ENCODE results near the gene RANBP3L.
"Not testable (repeated sequence)": the region's sequence is repeated elsewhere in the genome, so short reads cannot be mapped to it uniquely, and the experiment has no call there.

The RANBP3L gene, protein sequence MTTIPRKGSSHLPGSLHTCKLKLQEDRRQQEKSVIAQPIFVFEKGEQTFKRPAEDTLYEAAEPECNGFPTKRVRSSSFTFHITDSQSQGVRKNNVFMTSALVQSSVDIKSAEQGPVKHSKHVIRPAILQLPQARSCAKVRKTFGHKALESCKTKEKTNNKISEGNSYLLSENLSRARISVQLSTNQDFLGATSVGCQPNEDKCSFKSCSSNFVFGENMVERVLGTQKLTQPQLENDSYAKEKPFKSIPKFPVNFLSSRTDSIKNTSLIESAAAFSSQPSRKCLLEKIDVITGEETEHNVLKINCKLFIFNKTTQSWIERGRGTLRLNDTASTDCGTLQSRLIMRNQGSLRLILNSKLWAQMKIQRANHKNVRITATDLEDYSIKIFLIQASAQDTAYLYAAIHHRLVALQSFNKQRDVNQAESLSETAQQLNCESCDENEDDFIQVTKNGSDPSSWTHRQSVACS

DNA sequence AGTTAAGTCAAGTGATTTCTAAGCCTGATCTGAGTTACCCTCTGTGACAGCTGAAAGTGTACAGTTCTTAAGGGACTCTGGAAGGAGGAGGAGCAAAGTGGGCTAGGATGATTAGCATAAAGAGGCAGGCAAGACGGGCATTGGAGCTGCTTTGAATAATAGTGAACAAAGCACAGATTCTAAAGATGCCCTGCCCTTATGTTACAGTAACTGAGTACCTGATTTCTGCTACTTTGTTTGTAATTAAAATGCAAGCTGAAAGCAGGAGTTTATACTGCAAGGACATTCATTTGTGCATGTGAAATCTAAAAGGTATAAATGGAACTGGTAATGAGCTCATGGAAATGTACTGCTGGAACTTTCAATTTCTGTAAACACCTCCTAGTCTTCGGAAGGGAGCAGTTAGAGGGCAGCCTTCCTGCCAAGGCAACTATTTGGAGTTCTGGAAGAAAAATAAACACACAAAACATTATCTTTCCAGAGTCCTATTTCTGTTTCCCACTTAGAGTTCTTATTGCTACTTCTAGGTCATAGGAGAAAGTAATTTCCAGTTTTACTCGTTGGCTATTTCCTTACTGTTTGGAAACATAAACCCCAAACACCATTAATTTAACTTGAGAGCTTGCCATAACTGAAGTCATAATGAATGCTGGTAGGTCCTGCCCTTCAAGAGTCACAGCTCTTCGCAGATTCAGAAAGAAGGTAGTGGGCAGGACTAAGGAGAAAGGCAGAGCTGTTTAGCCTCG, at the start of gene RANBP3L:
Gene RANBP3L (minus strand): TSS at position 45 of the 746 bp plus-strand sequence. CDS start 486 bp downstream, outside the sequence.
- DNase-seq (ENCODE audit: low spot score): peak; percentile 20

DNA sequence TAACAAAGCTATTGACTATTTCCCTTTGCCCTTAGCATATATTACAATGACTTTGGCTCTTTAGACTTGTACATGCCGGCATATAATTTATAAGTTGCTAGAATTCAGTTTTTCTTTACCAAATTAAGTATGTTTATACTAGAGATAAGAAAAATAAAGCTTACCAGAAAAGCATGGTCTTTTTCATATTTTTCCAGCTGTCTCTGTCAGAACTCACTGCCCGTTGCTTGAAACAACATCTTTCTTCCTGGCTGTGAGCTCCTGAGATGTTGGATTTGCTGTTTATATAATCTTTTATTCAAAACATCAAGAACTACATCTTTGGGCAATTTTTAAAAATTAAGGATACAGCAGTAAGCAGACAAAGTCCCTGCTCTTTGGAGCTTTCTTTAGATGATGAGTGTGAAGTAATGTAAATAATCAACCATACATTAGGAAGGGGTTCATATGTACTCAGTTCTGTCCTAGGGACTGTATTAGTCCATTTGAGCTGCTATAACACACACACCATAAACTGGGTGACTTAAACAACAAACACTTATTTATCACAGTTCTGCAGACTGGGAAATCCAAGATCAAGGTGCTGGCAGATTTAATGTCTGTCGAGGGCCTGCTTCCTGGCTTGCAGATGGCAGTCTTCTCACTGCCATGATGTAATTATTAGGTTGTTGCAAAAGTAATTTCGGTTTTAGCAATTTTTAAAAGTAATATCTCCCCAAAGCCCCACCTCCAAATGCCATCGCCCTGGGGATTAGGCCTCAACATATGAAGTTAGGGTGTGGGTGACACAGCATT, 45.4 kb upstream of the RANBP3L start:
- DNase-seq (ENCODE audit: low spot score): no peak

DNA sequence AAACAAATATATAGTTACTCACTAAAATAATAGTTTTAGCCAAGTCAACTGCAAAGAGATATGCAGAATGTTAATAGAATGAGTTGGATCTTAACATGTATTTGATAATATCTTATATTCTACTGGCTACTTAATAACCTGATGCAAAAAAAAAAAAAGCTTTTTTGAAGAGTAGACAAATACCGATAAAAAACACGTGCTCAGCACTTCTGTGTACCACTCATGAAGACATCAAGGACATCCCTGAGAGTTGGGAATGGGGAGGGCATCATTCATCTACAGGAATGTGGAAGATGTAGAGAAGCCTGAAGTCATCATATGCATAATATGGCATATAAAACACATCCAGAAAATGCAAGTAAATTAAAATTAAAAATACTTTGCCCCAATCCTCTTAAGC, 43.2 kb upstream of the RANBP3L start:
- no peak for DNase-seq (ENCODE audit: low spot score)

DNA sequence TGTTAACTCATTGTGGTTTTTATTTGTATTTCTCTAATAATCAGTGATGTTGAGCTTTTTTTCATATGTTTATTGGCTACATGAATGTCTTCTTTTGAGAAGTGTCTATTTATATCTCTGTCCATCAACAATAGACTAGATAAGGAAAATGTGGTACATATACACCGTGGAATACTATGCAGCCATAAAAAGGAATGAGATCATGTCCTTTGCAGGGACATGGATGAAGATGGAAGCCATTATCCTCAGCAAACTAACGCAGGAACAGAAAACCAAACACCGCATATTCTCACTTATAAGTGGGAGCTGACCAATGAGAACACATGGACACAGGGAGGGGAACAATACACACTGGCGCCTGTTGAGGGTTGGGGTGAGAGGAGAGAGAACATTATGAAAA, 40.0 kb upstream of the RANBP3L start:
- not testable (repeated sequence) for DNase-seq (ENCODE audit: low spot score)

DNA sequence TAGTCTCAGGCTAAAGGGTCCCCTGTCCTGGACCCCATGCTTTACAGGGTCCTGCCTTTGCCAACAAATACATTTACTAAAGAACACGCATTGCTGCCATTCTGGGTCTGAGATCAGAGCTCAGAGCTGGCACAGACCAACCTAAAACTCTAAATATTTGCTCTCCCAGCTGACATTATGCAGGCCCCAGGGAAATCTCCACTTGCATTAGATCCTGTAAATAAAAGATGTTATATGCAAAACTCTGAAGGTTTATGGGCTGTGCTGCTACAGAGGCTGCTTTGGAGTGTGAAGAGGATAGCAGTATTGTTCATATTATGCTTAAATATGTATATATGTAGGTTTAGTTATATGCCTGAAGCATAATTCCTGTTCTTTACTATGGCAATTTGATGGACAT, 35.9 kb upstream of the RANBP3L start:
- DNase-seq (ENCODE audit: low spot score): no peak

DNA sequence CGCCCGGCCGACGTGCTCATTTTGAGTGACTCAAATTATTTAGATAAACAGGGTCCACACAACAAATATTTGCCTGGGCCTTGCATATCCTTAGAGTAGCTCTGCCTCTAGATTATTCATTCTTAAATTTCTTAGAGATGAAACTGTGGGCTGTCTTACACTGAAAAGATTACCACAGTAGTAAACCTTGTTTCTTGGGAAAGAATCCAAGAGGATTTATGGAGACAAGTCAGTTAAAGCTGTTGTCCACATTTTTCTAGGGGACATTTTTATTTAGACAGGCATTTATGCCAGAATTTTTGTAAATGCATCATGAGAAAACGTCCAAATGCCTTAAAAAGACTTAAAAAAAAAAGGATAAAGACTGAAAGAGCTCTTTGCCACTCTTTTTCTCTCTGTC, 32.6 kb upstream of the RANBP3L start:
- no peak for DNase-seq (ENCODE audit: low spot score)

DNA sequence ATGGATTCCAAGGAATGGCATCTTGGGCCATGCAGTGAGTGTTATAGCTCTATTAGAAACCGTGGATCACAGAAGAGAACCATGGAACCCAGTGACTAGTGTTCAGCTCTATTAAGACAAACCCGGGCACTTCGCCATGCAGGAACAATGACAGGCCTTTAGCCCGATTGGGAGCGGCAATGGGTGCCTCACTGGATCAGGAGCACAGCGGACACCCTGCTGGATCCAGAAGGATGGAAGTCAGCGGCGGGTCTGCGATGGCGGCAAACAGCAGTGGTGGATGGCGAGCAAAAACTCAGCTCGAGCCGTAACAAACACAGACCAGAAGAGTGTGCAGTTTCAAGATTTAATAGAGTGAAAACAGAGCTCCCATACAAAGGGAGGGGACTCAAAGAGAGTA, 31.0 kb upstream of the RANBP3L start:
- DNase-seq (ENCODE audit: low spot score): not testable (repeated sequence)

DNA sequence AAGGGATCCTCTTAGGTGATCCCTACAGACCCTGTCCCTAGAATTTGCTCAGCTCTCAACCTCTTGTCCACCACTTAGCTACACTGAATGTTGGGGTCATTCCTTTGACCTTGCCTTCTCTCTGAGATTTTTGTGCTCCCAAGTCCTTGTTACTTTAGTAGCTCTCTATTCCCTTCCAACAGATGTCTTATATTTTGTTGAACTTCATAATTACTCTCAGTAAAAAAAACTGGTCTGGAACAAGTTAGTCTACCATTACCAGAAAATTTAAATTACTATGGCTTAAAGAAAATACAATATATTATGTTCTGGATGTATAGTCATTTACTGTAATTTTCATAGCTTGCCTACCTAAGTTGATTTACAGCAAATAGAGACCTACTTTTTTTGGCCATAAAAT, 23.5 kb upstream of the RANBP3L start:
- no peak for DNase-seq (ENCODE audit: low spot score)

DNA sequence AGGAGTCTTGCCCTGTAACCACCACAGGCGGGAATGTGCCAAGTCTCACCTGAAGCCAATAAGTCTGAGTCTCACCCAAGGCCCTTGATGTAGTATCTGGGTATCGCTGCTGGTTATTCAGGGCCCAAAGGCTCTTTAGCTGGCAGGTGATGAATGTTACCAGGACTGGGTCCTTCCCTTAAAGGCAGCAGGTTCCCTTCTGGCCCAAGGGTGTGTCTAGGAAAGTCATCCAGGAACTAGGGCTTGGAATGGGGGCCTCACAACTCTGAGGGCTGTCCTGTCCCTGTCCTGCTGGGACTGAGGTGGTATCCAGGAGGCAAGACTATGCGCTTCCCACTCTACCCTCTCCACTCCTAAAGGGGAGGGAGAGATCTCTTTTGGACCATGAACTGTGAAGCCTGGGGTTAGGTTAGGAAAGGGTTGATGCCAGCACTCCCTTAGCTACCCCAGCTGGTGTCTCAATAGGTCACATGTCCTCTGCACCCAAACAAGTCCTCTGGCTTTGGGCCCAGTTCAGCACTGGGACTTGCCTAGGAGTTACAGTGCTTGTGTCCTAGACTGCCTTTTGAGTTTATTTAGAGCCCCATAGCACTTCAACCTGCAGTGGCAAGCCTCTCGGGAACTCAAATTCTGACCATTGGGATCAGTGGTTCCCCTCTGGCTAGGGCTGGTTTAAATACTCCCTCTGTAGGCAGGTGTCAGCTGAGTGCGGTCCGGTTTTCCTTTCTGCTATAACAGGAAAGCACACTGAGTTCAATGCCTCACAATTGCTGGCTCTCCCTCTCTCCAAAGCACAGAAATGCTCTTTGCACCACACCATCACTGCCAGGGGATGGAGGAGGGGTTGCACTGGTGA, 22.5 kb upstream of the RANBP3L start:
- no peak for DNase-seq (ENCODE audit: low spot score)

DNA sequence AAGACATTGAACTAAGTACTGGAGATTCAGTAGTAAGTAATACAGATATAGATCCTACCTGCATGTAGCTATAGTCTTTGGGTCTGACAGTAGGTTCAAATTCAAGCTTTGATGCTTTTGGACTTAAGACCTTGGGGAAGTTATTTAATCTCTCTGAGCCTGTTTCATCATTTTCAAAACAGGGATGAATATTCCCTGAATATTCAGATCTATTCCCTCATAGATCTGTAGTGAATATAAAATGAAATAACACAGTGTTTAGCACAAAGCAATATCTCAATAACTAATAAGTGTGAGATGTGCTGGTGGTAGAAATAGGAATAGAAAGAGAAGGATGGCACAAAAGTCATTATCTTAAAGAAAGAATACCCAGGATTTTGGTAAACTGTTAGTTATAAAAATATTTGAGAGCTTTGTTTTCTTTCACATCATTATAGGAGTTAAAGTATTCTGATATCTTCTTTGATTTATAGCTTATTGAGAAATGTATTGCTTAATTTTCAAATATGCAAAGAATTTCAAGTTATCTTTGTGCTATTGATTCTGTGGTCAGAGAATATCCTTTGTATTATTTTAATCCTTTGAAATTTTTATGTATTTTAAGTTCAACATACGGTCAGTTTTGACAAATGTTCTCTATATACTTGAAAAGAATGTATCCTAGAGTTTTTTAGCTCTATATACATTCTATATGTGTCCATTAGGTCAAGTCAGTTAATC, 11.4 kb upstream of the RANBP3L start:
- no peak for DNase-seq (ENCODE audit: low spot score)

DNA sequence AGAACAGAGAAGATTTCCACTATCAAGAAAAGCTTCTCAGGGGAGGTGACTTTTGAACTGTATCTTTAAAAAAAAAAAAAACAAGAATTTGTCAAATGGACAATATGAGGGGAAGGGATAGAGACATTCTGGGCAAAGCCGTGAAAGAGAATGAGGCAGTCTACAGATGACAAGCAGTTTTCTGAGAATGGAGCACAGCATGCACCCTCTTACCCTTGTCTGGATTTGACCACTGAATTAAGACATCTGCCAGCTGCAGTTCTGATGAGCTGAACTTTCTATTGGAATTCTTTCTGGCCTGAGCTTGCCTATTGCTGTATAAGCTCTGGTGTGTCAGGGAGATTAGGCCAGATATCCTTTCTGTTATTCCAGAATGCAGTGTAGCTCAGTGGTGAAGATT, 10.3 kb upstream of the RANBP3L start:
- DNase-seq (ENCODE audit: low spot score): no peak

DNA sequence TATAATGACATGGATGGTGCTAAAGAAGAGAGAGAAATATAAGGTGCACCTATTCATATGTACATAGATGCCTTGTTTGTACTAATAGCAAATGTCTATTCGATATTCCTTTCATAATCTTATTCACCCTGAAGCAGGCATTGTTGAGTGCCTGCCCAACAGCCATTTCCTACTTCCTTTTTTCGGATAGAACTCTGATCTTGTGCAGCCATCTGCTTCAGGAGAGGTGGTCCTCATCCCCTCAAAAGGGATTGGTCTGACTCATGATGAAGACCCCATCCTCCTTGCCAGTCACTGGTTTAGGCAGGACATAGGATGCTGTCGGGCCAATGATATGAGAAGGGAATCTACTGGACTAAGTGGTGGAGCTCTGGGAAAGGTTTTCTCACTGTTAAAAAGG, 8.4 kb upstream of the RANBP3L start:
- DNase-seq (ENCODE audit: low spot score): no peak

DNA sequence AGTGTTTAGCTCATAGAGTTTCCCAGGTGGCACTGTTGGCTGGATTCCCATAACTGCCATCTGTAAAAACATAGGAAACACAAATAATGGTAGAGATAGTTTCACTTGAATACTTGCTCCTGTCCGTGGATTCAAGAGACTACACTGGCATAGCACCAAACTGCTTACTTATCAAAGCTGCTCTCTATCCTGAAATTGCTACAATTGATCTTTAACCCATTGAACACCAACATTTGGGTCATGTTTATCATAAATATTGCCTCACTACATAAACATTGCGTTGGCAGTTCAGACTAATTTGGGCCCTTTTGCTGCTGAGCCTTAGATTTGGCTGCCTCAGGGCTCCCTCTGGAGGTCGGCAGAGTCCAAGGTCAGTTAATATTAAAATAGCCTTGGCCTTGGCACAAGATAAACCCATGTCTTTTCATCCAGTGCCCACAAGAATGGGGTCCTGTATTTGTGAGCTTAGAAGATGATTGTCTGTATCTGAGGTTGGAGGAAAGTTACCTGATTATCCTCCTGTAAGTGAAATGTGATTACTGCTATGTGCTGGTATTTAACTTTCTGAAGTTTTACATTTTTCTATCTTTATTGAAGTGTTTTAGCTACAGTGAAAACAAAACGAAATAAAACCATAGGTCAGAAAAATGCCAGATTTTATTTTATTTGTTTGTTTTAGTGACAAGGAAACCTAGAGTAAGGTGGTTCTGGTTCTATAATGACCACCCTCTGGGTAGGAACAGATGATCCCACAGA, 4.0 kb upstream of the RANBP3L start:
- peak; percentile 67 for DNase-seq (ENCODE audit: low spot score)

DNA sequence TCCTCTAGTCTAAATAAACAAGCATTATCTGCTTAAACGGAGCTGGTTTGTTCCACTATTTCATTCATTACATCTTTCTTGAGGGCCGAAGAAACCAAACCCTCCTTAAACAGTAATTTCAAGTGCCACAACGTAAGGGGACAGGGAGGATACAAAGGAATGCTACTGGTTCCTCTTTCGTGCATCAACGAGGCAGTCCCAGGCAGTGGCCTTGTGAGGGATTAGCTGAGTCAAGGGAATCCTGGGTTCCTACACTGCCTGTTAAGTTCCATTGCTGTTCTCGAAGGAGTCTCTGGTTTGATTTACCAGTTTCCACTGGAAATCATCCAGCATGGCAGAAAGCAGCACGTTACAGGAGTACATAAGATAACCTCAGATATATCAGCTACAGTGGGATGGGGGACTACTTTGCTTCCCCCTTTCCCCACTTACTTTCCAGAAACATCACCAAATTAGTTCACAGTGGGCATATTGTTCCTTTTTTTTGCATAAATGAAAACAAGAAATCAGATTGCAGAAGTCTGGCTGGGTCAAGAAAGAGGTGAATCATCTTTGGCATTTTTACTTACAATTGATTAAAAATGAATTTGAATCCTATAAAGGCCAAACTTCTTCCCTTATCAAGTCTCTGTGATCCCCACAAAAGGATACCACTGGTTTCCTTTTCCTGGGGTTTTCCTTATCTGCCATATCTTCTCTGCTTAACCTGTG, 2.5 kb upstream of the RANBP3L start:
- no peak for DNase-seq (ENCODE audit: low spot score)

DNA sequence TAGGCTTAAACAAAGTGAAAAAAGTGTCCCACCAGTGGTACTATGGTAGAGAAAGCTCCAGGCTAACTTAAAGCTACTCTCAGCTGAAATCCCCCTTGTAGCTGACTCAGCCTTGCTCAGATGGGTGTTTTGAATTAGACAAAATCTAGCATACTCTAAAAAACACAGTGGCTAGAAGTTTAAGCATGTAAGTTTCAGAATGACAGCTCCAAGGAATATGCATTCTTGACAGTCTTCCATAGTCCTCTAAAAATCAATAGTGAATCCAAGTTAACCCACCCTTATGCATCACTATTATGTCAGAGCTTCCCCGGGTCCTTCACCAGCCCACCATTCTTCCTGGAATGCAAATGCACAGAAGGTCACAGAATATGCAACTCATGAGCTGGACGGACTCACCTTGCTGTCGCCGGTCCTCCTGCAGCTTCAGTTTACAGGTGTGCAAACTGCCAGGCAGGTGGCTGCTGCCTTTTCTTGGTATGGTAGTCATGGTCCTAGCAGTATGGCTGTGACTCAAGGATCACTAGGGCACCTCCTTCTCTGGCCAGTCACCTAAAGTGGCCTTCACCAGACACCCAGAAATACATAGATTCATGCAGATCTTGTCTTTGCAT, 668 bp downstream of the RANBP3L start:
- no peak for DNase-seq (ENCODE audit: low spot score)

DNA sequence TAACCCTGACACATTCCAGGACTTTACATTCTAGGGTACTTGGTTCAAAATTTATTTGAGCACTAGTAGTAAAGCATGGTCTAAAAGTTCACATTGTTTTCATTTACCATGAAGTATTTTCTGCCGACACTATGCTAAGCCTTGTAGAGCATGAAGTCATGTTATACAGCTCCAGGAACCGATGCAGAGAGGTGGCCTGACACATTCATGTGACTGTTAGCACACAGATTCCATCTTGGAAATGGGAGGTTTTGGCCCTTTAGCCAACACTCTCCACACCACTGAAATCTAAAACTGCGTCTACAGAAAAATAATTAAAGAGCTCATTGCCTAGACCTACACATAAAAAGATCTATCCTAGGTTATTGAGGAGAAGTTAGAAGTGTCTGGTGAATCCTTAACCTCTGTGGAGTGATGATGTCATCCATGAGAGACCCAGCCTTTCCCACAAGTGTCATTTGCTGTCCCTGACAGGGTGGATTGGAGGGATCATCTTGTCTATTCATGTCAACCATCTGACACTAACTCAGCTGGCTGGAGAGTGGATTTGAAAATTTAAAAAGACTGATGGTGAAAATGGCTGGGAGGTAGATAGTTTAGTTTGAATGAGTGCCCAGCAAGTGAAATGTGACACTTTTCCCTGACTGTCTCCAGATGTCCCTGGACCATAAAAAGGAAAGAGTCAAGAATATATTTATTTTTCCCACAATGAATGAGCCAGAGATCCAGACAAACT, 1.3 kb downstream of the RANBP3L start:
- DNase-seq (ENCODE audit: low spot score): no peak

DNA sequence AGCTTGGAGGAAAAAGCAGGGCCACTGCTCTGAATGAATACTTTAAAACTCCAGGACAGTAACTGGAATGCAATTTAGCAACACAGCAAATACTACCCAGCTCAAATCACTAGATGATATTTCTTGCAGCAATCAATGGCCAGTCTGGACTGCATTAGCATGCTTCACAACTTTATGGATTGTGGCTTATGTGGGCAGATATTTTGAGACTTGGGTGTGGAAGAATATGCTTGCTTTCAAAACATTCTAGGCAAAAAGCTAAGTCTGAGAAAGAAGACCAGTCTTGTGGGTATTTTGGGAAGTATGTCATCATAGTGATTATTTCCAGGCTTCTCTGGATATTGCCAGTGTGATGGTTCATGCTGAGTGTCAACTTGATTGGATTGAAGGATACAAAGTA, 3.1 kb downstream of the RANBP3L start:
- no peak for DNase-seq (ENCODE audit: low spot score)

DNA sequence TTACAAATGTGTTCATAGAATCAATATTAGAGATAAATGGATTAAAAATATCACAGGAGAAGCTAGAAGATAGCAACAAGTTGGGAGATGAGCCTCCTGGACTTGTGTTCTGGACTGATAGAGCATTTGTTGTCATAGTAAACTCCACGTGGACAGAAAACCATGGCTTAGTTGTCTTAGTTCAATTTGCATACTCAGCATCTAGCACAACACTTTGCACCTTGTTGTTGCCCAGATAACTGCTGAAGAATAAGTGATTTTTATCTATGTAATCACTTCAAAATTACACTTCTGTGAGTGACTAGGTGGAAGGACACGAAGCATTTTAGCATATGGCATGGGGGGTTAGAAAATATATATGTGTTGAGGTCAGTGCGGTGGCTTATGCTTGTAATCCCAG, 4.0 kb downstream of the RANBP3L start:
- DNase-seq (ENCODE audit: low spot score): no peak
